IMR-90 (cell line): ENCODE data around the gene S100A16. TPM values are rescaled to one million over a fixed set of nuclear protein-coding genes. Genes with fewer than 3 reads are reported as not detected.

ENCODE experiments used
- ATAC-seq: fragments of 200-7000 bp; cut with Tn5 transposase; 2 replicates; pipeline ENCODE4 v1.9.1; 2020; ENCODE audit warnings: low read depth, mild to moderate bottlenecking, moderate library complexity
- BruUV-seq: library from RNA; stranded (reverse); fragments of 400-500 nt; replicated peaks from 2 replicates; lab custom pipeline; 2021; lab: Mats Ljungman, UMichigan
- CTCF ChIA-PET: fragments of 300-600 bp; formaldehyde crosslinking; extraction: SDS; loops from one replicate; lab custom pipeline; 2021; ENCODE audit warnings: antibody characterized with exemption; lab: Yijun Ruan, JAX
- POLR2A ChIA-PET: fragments of 300-600 bp; sonication (Branson Sonifier 250); formaldehyde crosslinking; loops from one replicate; lab custom pipeline; 2022; ENCODE audit warnings: antibody characterized with exemption; ENCODE audit not compliant: unreplicated experiment; lab: Charles Lee
- DNase-seq: peaks from one replicate; pipeline ENCODE4 v3.0.0; 2013
- H2AFZ ChIP-seq: replicated peaks from 2 replicates; pipeline ENCODE3; 2013; ENCODE audit warnings: low read length, mild to moderate bottlenecking; ENCODE audit not compliant: poor library complexity
- H2AK5ac ChIP-seq: 2 replicates; pipeline ENCODE4 v1.6.1; 2013; ENCODE audit warnings: low read depth, low read length, inconsistent platforms
- H2AK9ac ChIP-seq: replicated peaks from 2 replicates; pipeline ENCODE3; 2013; ENCODE audit warnings: mild to moderate bottlenecking, low read depth, low read length, moderate library complexity; ENCODE audit not compliant: poor library complexity
- H2BK120ac ChIP-seq: 2 replicates; pipeline ENCODE4 v1.6.1; 2013; ENCODE audit warnings: low read depth, low read length, inconsistent platforms
- H2BK15ac ChIP-seq: 3 replicates; pipeline ENCODE4 v1.6.1; 2013; ENCODE audit warnings: low read depth, low read length, inconsistent platforms
- H2BK20ac ChIP-seq: 2 replicates; pipeline ENCODE4 v1.6.1; 2013; ENCODE audit warnings: low read depth, mild to moderate bottlenecking, inconsistent platforms, low read length, moderate library complexity
- H2BK5ac ChIP-seq: 2 replicates; pipeline ENCODE4 v1.6.1; 2013; ENCODE audit warnings: mild to moderate bottlenecking, low read depth, low read length, inconsistent platforms; ENCODE audit not compliant: poor library complexity, severe bottlenecking
- H3K14ac ChIP-seq: replicated peaks from 2 replicates; pipeline ENCODE4 v1.6.1; 2013; ENCODE audit warnings: low read depth, low read length, inconsistent platforms
- H3K18ac ChIP-seq: 2 replicates; pipeline ENCODE4 v1.6.1; 2013; ENCODE audit warnings: low read depth, low read length, control low read depth
- H3K23ac ChIP-seq: 2 replicates; pipeline ENCODE4 v1.6.1; 2013; ENCODE audit warnings: low read depth, low read length, inconsistent platforms
- H3K27ac ChIP-seq: 2 replicates; pipeline ENCODE4 v1.5.1; 2013; ENCODE audit warnings: mild to moderate bottlenecking, control low read depth, low read length; ENCODE audit not compliant: insufficient read depth
- H3K27me3 ChIP-seq: 2 replicates; pipeline ENCODE4 v1.6.1; 2013; ENCODE audit warnings: low read length; ENCODE audit not compliant: control insufficient read depth, insufficient read depth
- H3K36me3 ChIP-seq: 2 replicates; pipeline ENCODE4 v1.6.1; 2013; ENCODE audit warnings: low read length, mixed read lengths; ENCODE audit not compliant: control insufficient read depth, insufficient read depth
- H3K4ac ChIP-seq: 2 replicates; pipeline ENCODE4 v1.6.1; 2013; ENCODE audit warnings: low read depth, low read length, inconsistent platforms
- H3K4me1 ChIP-seq: 2 replicates; pipeline ENCODE4 v1.6.1; 2013; ENCODE audit warnings: low read length, mixed read lengths; ENCODE audit not compliant: control insufficient read depth, insufficient read depth
- H3K4me2 ChIP-seq: 2 replicates; pipeline ENCODE4 v1.6.1; 2013; ENCODE audit warnings: low read depth, mild to moderate bottlenecking, control low read depth, low read length, moderate library complexity
- H3K4me3 ChIP-seq: 2 replicates; pipeline ENCODE4 v1.5.1; 2013; ENCODE audit warnings: low read depth, mild to moderate bottlenecking, control low read depth, low read length, moderate library complexity; ENCODE audit not compliant: insufficient read depth
- H3K56ac ChIP-seq: 2 replicates; pipeline ENCODE4 v1.6.1; 2013; ENCODE audit warnings: low read length, inconsistent platforms; ENCODE audit not compliant: insufficient read depth; ENCODE audit errors: extremely low read depth
- H3K79me1 ChIP-seq, 2 experiments: 2 replicates each; pipeline ENCODE4 v1.6.1; 2013; ENCODE audit warnings: low read length in 2 of 2, inconsistent platforms in 1 of 2, low read depth in 1 of 2
- H3K9ac ChIP-seq: 2 replicates; pipeline ENCODE4 v1.6.1; 2013; ENCODE audit warnings: low read depth, low read length, control low read depth
- H3K9me1 ChIP-seq: 2 replicates; pipeline ENCODE4 v1.6.1; 2013; ENCODE audit warnings: low read length, inconsistent platforms; ENCODE audit not compliant: insufficient read depth
- H3K9me3 ChIP-seq: 2 replicates; pipeline ENCODE4 v1.6.1; 2013; ENCODE audit warnings: low read length; ENCODE audit not compliant: control insufficient read depth, insufficient read depth
- H4K20me1 ChIP-seq: 2 replicates; pipeline ENCODE4 v1.6.1; 2013; ENCODE audit warnings: low read length, inconsistent platforms; ENCODE audit not compliant: insufficient read depth
- H4K5ac ChIP-seq: 2 replicates; pipeline ENCODE4 v1.6.1; 2013; ENCODE audit warnings: mild to moderate bottlenecking, low read depth, low read length, control low read depth
- H4K8ac ChIP-seq, 2 experiments: 2 replicates each; pipeline ENCODE4 v1.6.1; 2013; ENCODE audit warnings: low read depth in 2 of 2, low read length in 2 of 2, control low read depth in 1 of 2, inconsistent platforms in 1 of 2
- H4K91ac ChIP-seq: 2 replicates; pipeline ENCODE4 v1.6.1; 2013; ENCODE audit warnings: low read depth, low read length, inconsistent platforms; ENCODE audit not compliant: insufficient read depth
- BHLHE40 ChIP-seq: fragments of 150-350 bp; IDR thresholded peaks from 2 replicates; pipeline ENCODE4 v1.6.1; 2016; ENCODE audit warnings: mild to moderate bottlenecking, low read depth, low read length
- CEBPB ChIP-seq: IDR thresholded peaks from 2 replicates; pipeline ENCODE4 v1.6.1; 2012; ENCODE audit warnings: low read depth, low read length, improper control_type of control experiment
- CHD1 ChIP-seq: IDR thresholded peaks from 2 replicates; pipeline ENCODE4 v1.6.1; 2012; ENCODE audit warnings: low read depth, low read length, improper control_type of control experiment
- ELK1 ChIP-seq: fragments of 150-350 bp; IDR thresholded peaks from 2 replicates; pipeline ENCODE4 v1.6.1; 2016; ENCODE audit warnings: low read depth, mild to moderate bottlenecking, low read length, moderate library complexity, borderline replicate concordance
- FOS ChIP-seq: fragments of 150-350 bp; IDR thresholded peaks from 2 replicates; pipeline ENCODE4 v1.6.1; 2016; ENCODE audit warnings: low read depth, low read length
- MAFK ChIP-seq: IDR thresholded peaks from 2 replicates; pipeline ENCODE4 v1.6.1; 2012; ENCODE audit warnings: low read depth, low read length, improper control_type of control experiment
- MAZ ChIP-seq: IDR thresholded peaks from 2 replicates; pipeline ENCODE4 v1.6.1; 2012; ENCODE audit warnings: low read depth, mild to moderate bottlenecking, low read length, improper control_type of control experiment, moderate library complexity, borderline replicate concordance
- MXI1 ChIP-seq: IDR thresholded peaks from 2 replicates; pipeline ENCODE4 v1.6.1; 2012; ENCODE audit warnings: low read depth, mild to moderate bottlenecking, low read length, moderate library complexity, borderline replicate concordance
- NFE2L2 ChIP-seq: fragments of 150-350 bp; IDR thresholded peaks from 2 replicates; pipeline ENCODE4 v1.6.1; 2016; ENCODE audit warnings: low read depth, mild to moderate bottlenecking, low read length
- POLR2A ChIP-seq: IDR thresholded peaks from 2 replicates; pipeline ENCODE4 v1.6.1; 2012; ENCODE audit warnings: mild to moderate bottlenecking, low read depth, low read length
- RAD21 ChIP-seq: IDR thresholded peaks from 2 replicates; pipeline ENCODE4 v1.6.1; 2012; ENCODE audit warnings: low read length, improper control_type of control experiment
- RCOR1 ChIP-seq: IDR thresholded peaks from 2 replicates; pipeline ENCODE4 v1.6.1; 2012; ENCODE audit warnings: mild to moderate bottlenecking, low read length, improper control_type of control experiment; ENCODE audit not compliant: insufficient replicate concordance
- RFX5 ChIP-seq: IDR thresholded peaks from 2 replicates; pipeline ENCODE4 v1.8.0; 2012; ENCODE audit warnings: low read depth, mild to moderate bottlenecking, low read length, moderate library complexity
- SMC3 ChIP-seq: fragments of 150-350 bp; IDR thresholded peaks from 2 replicates; pipeline ENCODE4 v1.6.1; 2016; ENCODE audit warnings: low read depth, mild to moderate bottlenecking, antibody characterized with exemption, low read length, moderate library complexity
- USF2 ChIP-seq: fragments of 150-350 bp; IDR thresholded peaks from 2 replicates; pipeline ENCODE4 v1.6.1; 2017; ENCODE audit warnings: mild to moderate bottlenecking, antibody characterized with exemption, low read length, low read depth
- WGBS, 2 experiments: methylation state at CpG; one replicate each; pipeline versions ENCODE4 v1.1.5 to v1.1.7; 2013; ENCODE audit warnings: missing lambda C conversion rate in 2 of 2; ENCODE audit not compliant: insufficient read length in 1 of 2; ENCODE audit errors: extremely low coverage in 2 of 2; 5-methylcytosine and 5-hydroxymethylcytosine counted together
- dilution Hi-C: fragments of 300-500 bp; cut with HindIII; formaldehyde crosslinking; loops from one replicate; pipeline ENCODE4 v1.14.3; 2018; ENCODE audit warnings: low sequenced_read_pairs; ENCODE audit not compliant: unreplicated experiment
- in situ Hi-C: fragments of 300-500 bp; cut with MboI; formaldehyde crosslinking; loops from 3 replicates; pipeline ENCODE4 v1.14.3; 2019; ENCODE audit warnings: low sequenced_read_pairs, inconsistent platforms, mixed read lengths
- intact Hi-C: fragments of 100-400 bp; cut with micrococcal nuclease; formaldehyde crosslinking; loops from 2 replicates; pipeline ENCODE4 v1.10.0; 2022
- polyA plus RNA-seq, 3 experiments: library from polyadenylated mRNA; depleted of rRNA; stranded (reverse); fragments of >200 nt; gene quantifications; 2 replicates each; pipeline ENCODE4 v1.2.3, GENCODE V29; 2012; ENCODE audit warnings: low replicate concordance in 1 of 3
- total RNA-seq: library from RNA; depleted of rRNA; stranded (reverse); fragments of >200 nt; gene quantifications from 2 replicates; pipeline ENCODE4 v1.2.3, GENCODE V29; 2012

S100A16 gene
- total and polyA plus RNA-seq, 2 of the 4 experiments (the other 2 are of a cell fraction): 201 to 515 TPM

GRCh38 chr1:153572569-153573015, 40.3 kb downstream of the S100A16 start:
- H2AFZ ChIP-seq: peak overlapping the region; percentile 82
- in situ Hi-C loops (no loop called here), intact Hi-C loops (loop anchor here (1.0 to 2.0 kb wide), 8 partner anchors 40 to 177 kb away; partner anchors contain the start of genes CHTOP, ILF2, S100A13 and S100A16), dilution Hi-C loops (no loop called here)
- peak overlapping the region; percentile 58; the same call in 1 of the 2 replicates for H2BK20ac ChIP-seq
- no peaks in the 10 kb centered on the region for H3K36me3 ChIP-seq
- peak; percentile 82 for ATAC-seq
- peak overlapping the region; percentile 7; the same call in 1 of the 2 replicates for H3K23ac ChIP-seq
- H3K9me1 ChIP-seq: peaks cover 15% of the 10 kb centered on the region
- no peaks in the 10 kb centered on the region for H3K9me3 ChIP-seq
- peak overlapping the region; percentile 28; the same call in 1 of the 2 replicates for H3K18ac ChIP-seq
- H4K5ac ChIP-seq: peak overlapping the region; percentile 28; the same call in 1 of the 2 replicates
- ChIA-PET POLR2A (interaction anchor here (0.6 to 1.9 kb wide), 3 partner anchors 37 to 61 kb away, joined by 3 to 7 read pairs (median 3); partner anchors contain the start of genes S100A13 and S100A6), CTCF (interaction anchor here (0.6 to 2.3 kb wide), 19 partner anchors 20 to 94 kb away, joined by 3 to 16 read pairs (median 3); partner anchors contain the start of genes CHTOP, S100A13 and S100A16)
- BruUV-seq: no TSS peak
- peak overlapping the region; percentile 80 for H2BK5ac ChIP-seq
- peak overlapping the region; percentile 3; the same call in 1 of the 2 replicates for H3K9ac ChIP-seq
- H3K56ac ChIP-seq: peak overlapping the region; percentile 57
- peak overlapping the region; percentile 36; the same call in 1 of the 2 replicates for H3K27ac ChIP-seq
- H3K4ac ChIP-seq: peak overlapping the region; percentile 24
- H3K4me3 ChIP-seq: no peak overlapping the region
- DNase-seq: peak; percentile 82
- H2BK15ac ChIP-seq: peak overlapping the region; percentile 51; the same call in 1 of the 3 replicates
- peak overlapping the region; percentile 48; the same call in 1 of the 2 replicates for H3K4me2 ChIP-seq
- H3K4me1 ChIP-seq: peaks cover 16% of the 10 kb centered on the region
- peaks cover 0 to 13% of the 10 kb centered on the region in 2 experiments; a peak in 2 of 4 replicates for H3K79me1 ChIP-seq
- no peaks in the 10 kb centered on the region for H3K27me3 ChIP-seq
- WGBS, 2 experiments: 20% methylated on average over 1 of the region's 3 CpGs; no CpG with 5 or more reads in 1 of the 2 experiments
- peak overlapping the region; percentile 94 for H2BK120ac ChIP-seq
- H4K20me1 ChIP-seq: no peaks in the 10 kb centered on the region
- peak overlapping the region; percentile 84 for H2AK5ac ChIP-seq
- H3K14ac ChIP-seq: peak overlapping the region; percentile 59
- H4K91ac ChIP-seq: peak overlapping the region; percentile 71
- peak overlapping the region; percentile 53 to 78 for H4K8ac ChIP-seq
- peak overlapping the region; percentile 91 for H2AK9ac ChIP-seq
- peak; percentile 89 for TF ChIP-seq RAD21
- no peak for TF ChIP-seq MXI1
- TF ChIP-seq FOS: peak; percentile 49; the same call in 1 of the 2 replicates
- TF ChIP-seq CHD1: no peak
- TF ChIP-seq POLR2A: peak; percentile 46; the same call in 1 of the 2 replicates
- no peak for TF ChIP-seq USF2
- TF ChIP-seq RFX5: no peak
- no peak for TF ChIP-seq BHLHE40
- TF ChIP-seq ELK1: no peak
- TF ChIP-seq NFE2L2: no peak
- no peak; the same call in 1 of the 2 replicates for TF ChIP-seq CEBPB
- TF ChIP-seq SMC3: peak; percentile 73
- TF ChIP-seq MAZ: no peak
- TF ChIP-seq RCOR1: peak; percentile 41
- TF ChIP-seq MAFK: no peak
